NCI-H446 treated with DMSO at 0.1 percent for 48 hours (cell line): ENCODE results near the gene SBF2.

Experiments
- DNase-seq: peaks from one replicate; lab custom pipeline; 2025; lab: John Stamatoyannopoulos, UW

Gene SBF2

DNA sequence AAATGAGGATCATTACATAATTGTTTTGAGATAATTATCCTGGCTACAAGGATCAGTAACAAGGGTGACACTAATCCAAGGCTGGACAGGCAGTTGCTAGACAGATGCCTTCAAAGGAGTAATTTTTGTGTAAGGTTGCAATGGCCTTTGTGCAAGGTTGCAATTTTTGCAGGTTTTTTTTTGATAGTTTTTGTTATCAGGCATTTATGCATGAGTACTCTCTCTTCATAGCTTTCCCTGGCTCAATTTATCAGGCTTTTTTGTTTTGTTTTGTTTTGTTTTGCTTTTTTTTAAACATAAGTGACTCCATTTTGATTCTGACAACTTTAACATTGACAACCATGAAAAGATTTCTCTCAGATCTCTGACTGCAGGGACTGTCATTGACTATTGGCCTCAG lies 519.9 kb downstream of the SBF2 start:
- DNase-seq = no peak

DNA sequence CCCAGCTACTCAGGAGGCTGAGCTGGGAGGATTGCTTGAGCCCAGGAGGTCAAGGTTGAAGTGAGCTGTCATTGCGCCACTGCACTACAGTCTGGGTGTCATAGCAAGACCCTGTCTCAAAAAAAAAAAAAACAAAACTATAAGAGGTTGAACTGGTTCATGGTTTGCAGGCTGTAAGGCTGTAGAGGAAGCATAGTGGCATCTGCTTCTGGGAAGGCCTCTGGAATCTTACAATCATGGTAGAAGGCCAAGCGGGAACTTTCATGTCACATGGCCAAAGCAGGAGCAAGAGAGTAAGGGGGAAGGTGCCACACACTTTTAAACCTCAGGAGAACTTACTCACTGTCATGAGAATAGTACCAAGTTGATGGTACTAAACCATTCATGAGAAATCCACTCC lies 520.5 kb downstream of the SBF2 start:
- no peak for DNase-seq

DNA sequence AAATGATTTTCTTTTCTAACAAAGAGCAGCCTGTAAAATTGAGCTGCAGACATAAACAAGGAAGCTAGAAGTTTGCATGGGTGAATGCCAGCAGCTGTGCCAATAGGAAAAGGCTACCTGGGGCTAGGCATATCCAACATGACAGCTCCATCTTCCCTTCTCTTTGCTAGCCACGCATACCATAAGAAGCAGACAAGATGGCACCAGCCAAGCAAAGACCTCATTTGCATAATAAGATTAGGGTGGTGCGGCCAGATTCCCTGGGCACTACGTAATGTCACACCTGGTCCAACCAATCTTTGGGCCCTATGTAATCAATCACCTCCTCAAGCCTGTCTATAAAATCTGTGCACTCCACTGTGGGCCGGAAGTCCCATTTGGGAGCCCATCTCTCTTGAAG lies 521.8 kb downstream of the SBF2 start:
- no peak for DNase-seq

DNA sequence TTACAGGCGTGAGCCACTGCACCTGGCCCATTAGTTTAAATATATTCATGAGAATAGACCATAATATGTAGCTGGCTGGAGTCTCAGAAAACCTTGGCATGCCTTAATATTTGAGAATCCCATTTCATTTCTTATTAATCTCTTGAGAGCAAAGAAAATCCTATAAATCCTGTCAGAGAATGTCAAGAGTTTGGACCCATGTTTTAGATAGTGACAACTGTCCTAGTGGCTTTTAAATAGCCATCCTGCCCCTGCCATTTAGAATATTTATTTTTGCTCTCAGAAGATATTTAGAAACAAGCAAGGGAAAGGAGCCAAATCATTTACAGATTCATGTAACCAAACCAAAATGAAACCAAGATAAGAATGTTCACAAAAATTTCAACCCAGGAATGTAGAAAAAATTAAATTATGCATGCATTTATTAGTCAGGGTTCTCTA lies 522.9 kb downstream of the SBF2 start:
- DNase-seq = no peak

DNA sequence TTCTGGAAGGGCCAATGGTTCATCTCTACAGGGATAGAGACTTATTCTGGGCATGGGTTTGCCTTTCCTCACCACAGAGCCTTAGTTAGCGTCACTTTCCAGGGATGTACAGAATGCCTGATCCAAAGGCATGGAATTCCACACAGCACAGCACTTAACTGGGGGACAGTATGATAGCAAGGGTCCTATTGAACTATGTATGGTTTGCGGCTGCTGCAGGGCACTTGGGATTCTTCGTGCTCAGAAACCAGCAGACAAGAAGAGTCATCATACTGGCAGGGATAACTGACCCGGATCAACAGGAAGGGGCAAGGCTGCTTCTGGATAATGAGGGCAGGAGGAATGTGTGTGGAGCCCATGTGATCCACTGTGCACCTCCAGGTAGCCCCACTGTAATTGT lies 524.4 kb downstream of the SBF2 start:
- DNase-seq = no peak

DNA sequence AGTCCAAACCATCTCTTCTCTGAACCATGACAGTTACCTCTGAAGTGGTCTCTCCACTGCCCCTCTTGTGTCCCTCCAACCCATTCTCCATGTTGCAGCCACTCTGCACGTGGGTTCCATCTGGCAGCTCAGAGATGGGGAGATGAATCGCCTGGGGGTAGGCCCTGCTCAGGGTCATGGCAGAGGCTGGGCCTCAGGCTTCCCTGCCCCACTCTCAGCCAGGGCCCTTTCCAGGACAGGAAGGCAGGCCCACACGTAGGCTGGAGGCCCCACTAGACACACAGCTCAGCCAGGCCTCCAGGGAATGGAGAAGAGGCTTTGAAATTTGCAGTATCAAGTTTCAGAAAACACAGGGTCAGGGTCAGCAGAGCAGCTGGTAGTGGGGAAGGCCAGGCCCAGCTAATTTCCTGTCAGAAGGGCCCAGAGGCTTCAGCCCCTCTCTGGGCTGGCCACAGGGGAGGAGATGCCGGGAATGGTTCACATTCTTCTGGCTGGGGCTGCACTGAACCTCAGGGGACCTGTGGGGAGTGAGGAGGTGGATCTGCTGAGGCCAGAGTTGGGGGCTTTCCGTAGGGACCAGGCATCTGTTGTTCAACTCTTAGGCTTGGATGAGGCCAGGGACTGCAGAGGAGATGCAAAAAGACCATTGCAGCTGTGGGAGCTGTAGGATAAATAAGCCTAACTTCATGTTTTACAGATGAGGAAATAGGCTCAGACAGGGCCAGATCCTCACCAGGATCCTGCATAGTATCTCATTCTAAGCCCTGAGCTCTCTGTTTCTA lies 528.5 kb downstream of the SBF2 start:
- no peak for DNase-seq

DNA sequence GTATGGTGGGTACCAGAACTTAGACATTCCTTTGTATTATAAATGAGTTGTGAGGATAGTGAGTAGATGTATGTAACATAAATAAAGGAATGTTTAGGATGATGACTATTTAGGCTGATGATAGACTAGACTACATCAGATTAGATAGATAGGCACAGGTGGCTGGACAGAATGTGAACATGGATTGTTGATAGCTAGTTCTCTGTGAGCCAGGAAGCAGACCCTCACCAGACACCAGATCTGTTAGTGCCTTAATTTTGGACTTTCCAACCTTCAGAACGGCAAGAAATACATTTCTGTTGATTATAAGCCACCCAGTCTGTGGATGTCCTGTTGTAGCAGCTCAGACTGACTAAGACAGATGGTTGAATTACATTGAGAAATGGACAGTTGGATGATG lies 530.7 kb downstream of the SBF2 start:
- DNase-seq = no peak

DNA sequence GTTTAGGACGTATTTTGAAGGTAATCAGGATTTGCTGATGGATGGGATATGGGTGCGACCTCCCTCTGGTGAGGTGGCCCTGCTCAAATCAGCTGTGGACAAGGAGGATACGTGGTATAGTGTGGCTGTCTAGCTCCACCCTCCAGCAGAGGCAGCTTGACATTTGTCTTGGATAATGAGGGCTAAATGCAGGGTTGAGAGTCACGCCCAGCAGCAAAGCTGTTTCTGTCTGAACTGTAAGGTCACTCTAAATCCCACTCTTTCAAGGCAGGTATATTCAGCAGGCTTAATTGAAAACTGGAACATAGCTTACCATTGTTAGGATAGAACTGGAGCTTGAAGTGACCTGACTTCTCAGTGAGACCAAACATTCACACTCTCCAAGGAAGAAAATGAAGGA lies 531.5 kb downstream of the SBF2 start:
- no peak for DNase-seq

DNA sequence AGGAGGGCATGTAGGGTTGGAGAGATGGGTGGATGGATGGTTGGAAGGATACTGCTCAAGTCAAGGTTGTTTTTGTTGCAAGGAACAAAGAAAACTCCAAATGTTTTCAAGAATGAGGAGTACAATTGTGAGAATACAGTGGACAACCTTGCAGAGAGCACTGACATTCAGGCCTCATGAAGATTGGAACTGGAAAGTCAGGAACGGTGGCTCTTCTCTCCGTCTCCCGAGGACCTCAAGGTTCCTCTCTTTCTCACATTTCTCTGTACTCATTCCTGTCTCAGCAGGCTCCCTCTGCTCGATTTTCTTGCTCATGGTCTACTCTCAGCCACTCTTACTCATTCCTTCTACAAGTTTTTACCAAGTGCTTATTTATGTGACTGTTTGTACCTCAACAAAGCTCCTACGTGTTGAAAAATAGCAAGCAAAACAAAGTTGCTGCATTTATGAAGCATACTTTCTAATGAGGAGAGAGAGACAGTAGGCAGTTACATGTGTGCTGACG lies 532.5 kb downstream of the SBF2 start:
- no peak for DNase-seq

DNA sequence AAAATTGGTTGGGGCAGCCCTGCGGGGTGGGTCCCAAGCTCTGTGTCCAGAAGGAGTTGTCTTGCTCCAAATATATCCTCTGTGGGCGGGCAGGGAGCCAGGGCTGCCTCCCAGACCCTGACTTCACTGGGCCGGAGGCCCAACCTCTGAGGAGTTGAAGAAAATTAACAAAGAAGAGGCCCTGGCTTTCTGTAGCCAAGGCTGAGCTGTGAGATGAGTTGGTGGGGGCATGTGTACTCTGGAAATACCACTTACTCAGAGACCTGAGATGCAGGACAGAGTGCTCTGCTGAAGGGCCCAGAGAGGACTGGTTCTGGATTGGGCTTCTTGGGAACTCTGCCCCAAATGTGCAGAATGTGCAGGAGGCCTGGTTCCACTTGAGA lies 533.8 kb downstream of the SBF2 start:
- DNase-seq = peak; percentile 84

DNA sequence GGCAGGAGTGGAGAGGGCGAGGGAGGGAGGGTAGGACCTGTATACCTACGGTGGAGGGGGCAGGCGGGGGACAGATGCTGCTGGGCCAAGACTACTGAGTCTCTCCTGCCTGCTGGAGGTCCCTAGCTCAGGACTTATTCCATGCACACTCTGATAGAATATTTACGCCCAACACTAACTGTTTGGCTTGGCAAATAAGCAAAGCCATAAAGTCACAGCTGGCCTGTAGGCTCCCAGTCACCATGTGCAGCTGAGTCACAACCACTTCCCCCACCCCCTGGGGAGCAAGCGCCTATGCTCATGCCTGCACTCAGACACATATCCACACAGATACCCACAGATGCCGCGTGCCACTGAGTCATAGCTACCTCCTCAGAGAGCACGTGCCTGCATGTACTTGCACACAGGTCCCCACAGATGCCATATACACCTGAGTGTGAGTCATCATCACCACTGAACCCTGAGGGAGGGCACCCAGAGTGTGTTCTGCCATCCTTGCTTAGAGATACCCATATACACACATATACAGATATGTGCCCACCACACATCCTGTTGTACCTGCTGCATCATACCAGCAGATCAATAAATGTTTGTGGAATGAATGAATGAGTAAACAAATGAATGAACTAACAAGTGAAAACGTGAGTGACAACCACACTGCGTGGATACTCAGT lies 534.4 kb downstream of the SBF2 start:
- DNase-seq = peak; percentile 95

DNA sequence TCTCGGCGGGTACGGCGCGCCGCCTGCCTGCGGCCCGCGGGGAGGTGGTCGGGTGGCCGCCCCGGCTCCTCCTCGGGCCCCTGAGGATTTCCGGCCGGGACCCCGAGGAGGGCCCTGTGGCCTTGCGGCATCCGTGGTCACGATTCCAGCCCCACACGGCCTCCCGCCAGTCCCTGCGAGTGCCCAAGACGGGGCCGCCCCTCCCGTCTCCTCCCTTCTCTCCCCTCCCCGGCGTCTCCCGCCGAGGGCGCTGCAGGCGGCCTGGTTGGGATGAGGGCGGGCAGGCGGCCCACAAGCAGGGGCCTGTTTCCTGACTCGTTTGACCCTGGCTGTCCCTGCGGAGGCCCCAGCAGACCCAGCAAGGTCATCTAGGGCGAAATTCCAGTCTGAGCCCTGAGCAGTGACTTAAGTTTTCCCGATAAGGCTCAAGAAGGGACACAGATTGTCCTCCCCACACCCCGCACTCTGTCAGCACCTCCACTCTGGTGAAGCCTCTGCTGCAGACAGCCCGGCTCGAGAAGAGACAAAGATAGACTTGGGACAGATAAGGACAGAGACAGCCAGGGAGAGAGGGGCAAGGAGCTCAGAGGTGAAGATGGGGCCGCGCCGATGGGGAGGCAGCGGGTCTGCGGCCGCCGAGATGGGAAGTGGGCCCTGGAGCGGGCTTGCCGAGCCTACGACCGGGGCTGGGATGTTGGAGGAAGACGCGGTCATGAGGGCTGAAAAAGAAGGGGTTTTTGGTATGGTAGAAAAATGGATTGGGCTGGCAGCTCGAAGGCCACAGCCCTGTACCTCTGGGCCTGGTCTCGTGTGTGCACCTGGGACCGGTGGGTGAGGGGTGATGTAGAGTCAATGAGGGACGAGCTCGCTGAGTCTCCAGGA lies 535.1 kb downstream of the SBF2 start:
- DNase-seq = peak; percentile 48

DNA sequence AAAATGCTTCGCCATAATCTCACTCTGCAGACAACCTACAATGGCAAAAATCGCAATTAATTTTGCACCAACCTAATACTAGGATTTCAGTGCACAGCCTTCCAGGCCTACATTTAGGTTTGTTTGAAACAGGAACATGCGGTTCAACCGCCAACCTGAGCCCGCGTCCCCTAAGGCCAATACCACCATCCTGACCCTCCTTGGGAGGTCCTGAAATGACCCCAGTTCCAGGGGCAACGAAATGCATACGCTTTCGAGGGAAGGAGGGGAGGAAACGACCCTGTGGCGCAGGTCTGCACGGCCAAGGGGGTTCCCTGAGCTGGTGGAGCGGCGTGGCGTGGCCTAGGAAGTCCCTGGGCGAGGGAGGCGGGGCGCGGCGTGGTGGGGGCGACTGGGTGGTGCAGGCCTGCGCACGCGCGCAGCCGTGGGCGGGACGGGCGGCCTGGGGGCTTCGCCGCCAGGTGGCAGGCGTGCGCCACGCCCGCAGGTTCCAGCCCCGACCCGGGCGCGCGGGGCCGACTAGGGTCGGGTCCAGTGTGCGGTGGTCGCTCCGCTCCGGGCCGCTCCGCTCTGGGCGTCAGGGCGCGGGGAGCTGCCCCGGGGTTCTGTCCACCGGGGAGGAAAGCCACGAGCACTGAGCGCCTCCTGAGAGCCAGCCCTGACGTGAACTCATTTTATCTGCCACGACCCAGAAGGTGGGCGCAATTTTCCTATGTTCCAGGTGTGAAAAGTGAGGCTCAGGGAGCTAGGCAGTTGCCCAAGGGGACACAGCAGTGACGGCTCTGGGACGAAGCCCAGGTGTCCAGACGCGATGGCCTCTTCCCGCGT lies 536.0 kb downstream of the SBF2 start:
- peak; percentile 53 for DNase-seq

DNA sequence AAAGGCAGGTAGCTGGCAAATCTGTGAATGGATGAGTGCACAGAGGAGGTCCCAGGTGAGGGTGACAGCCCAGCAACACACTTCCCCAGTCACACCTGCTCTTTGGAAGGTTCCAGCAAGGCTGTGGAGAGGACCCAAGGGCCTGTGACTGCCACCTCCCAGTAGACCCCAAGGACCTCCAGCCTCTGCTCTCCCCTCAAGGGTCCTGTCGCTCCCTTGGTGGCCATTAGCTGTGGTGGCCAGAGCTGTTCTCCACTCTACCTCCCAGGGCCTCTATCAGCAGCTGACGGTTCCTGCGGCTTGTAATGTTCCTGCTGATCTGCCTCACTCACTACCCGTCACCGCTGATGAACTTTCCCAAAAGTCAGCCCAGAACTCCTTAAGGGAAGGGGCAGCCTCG lies 537.1 kb downstream of the SBF2 start:
- DNase-seq = no peak

DNA sequence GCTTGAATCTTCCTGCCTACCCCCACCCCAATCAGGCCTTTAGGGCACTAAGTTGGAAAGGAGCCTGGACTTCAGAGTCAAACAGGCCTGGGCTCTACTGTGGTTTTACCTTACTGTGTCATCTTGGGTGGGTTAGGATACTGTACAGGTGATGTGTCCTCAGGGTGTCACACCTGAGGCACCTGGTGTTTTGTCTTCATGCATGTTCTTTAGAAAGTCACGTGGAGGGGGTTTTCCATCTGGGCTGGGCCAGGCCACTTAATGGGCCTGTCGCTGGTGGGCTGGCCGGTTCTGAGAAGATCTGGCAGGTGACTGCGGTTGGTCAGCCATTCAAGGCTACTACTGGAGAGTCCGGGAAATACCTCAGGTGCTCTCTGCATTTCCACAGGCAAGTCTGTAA lies 537.6 kb downstream of the SBF2 start:
- no peak for DNase-seq

DNA sequence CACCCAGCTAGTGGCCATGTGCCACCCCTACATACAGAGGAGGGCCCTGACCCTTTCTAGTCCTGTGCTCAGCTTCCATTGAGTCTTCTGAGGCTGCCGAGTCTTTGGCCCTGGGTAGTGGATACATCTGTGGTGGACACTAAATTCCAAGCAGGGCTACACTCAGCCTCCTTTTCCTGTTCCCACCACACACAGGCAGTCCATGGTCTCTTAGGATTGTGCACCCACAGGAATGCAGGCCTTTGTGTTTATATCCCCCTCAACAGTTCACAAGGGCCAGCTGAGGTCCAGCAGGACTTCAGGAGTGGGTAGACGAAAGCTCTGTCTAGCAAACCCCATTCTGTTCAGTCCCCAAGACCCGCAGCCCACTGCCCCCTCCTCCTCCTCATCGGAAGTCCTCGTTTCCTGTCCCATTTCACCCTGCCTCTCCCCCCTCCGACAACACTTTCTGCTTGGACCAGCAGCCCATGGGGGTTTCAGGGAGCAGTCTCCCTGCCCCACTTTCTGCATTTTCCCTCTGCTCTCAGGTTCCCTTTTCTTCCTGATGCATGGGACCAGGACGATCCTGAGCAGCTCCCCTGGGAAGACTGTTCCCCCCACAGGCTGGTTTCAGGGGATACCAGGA lies 538.3 kb downstream of the SBF2 start:
- DNase-seq = no peak

DNA sequence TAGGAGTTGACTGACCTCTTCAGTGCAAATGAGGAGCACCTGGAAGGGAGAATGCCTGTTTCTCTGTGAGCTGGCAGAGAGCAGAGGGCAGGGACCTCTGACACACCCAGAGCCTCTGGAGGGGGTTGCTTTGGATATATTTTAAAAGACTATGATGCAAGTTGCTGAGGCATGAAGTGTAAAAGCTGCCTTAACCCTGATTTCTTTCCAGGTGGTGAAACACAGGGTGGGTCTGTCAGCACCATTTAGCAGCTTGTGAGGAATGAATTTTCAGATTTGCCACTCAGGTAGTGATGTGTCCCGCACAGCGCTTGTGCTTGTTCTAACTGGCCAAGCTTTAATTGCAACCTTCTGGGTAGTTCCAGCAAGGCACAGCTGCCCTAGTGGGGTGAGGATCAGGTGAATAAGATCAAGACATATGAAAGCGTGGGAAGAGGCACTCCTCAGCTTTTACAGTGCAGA lies 540.0 kb downstream of the SBF2 start:
- DNase-seq = no peak

DNA sequence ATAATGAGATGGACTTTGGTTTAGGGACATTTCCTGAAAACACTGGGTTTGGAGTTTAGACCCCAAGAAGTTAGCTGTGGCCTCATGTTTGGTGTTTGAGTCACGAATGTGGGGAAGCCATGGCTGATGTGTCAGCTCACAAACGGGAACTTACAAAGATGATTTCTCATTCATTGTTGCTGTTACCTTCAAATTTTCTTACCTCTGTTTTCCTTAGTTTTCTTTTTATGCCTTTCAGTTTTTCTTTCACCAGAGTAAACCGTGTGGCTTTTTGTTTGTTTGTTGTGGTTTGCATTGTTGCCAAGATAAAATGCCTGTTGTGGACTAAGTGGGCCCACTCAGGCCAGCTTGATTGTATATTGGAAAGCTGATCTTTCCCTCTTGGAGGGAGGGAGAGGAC lies 541.0 kb downstream of the SBF2 start:
- no peak for DNase-seq

DNA sequence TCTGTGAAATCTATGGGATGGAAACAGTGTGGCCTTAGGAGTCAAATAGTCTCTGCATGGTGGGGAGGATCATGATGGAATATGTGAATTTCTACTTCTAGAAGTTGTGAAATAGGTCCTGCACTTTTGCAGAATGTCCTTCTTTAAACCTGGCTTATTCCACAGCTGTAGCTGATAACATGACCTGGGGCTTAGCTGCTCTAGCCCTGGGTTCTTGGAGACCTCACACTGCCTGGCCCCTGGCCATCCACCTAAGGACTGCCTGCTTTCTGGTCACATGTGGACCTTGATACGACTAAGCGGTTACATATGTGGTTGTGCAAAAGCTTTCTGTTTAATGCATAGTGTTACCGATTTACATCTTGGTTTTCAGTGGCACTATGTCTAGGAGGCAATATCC lies 541.9 kb downstream of the SBF2 start:
- DNase-seq = no peak

DNA sequence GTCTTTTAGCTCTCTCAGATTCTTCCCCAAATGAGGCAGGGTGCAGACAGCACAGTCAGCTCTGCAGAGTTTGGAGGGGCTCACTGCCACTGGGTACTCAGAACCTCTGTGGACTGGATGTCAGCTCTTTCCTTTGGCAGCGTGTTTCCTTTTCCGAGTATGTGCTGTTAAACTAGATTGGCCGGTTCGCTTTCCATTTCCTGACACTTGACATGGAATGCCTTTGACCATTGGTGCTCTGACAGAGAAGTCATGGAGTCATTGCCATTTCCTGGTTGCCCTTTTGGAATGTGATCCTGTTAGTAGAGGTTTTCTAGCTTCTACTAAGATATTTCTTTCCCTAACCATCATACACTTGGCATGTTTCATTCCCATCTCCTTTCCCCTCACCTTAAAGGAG lies 543.5 kb downstream of the SBF2 start:
- DNase-seq = no peak

DNA sequence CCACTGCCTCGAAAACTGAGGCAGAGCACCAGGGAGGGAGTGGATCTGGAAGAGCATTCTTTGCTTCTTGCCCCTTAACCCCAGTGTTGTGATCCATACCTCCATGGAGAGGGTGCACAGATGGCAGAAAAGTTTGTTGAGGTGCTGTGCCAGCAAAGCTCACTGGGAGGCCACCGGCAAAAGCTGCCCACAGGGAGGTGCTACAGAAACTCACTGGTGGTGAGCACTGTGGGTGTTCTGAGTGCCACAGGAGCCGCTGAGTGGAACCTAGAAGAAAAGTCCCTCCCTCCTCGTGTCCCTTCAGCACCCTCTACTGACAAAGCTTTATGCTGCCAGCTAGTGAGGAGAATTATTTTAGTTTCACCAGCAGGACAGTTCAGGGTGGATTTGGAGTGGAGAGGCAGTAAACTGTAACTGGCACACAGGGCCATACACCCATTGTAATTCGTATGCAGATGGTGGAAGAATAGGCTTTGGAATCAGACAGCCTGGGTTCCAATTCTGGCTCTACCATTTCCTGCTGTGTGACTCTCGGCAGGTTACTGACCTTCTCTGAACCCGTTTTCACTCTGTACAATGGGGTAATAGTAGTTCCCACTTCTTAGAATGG lies 545.6 kb downstream of the SBF2 start:
- peak; percentile 66 for DNase-seq
